ENCODE measurements around the gene KCNA10.

KCNA10 gene

DNA sequence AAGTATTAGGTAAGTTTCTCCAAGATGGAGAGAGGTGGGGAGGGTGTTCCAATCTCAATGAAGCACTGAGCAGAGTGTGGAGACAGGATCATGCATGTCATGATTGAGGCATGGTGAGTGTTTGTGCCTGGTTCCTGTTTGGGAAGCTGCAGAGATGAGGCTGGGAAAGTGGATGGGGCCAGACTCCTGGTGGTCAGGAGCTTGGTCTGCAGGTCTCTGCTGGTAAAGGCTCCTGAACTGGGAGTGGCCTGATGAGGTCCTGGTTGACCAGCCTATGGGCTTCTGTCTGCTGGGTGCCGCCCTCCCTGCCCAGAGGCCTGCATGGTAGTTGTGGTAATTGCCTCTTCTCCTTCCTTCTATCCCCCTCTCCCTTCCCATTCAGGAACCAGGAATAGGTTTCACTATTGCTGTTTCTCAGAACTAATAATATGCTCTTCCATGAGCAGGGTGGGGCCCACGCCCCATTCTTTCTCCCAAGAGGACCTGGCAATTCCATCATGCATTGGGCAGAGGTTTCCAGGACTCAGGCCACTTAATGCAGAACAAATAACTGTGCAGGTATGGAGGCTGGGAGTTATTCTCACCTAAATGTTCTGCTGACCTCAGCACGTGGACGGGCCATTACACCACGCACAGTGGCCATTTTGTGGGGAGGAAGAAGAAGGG, 43.5 kb downstream of the KCNA10 start:
- TF ChIP-seq, protein P1, sequence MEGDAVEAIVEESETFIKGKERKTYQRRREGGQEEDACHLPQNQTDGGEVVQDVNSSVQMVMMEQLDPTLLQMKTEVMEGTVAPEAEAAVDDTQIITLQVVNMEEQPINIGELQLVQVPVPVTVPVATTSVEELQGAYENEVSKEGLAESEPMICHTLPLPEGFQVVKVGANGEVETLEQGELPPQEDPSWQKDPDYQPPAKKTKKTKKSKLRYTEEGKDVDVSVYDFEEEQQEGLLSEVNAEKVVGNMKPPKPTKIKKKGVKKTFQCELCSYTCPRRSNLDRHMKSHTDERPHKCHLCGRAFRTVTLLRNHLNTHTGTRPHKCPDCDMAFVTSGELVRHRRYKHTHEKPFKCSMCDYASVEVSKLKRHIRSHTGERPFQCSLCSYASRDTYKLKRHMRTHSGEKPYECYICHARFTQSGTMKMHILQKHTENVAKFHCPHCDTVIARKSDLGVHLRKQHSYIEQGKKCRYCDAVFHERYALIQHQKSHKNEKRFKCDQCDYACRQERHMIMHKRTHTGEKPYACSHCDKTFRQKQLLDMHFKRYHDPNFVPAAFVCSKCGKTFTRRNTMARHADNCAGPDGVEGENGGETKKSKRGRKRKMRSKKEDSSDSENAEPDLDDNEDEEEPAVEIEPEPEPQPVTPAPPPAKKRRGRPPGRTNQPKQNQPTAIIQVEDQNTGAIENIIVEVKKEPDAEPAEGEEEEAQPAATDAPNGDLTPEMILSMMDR (IDR thresholded peaks at IDR 0.05; ENCODE audit: low read depth, low read length, poor library complexity, severe bottlenecking), result no peak
- TF ChIP-seq EZH2phosphoT487 (IDR thresholded peaks at IDR 0.05; ENCODE audit: borderline replicate concordance, low read length), result no peak
- Histone ChIP-seq H3K4me1 (ENCODE audit: control insufficient read depth, low read length) (no peaks in the 10 kb centered on the region), H3K9me2 (replicated peaks; ENCODE audit: control insufficient read depth, low read length) (no peaks in the 10 kb centered on the region), H3K9me3 (ENCODE audit: control insufficient read depth, insufficient read depth, low read length) (no peaks in the 10 kb centered on the region), H3K27ac (ENCODE audit: low read depth, low read length) (no peak overlapping the region), H3K4me3 (ENCODE audit: low read length) (no peak overlapping the region), H3K79me2 (ENCODE audit: control insufficient read depth, low read length) (no peaks in the 10 kb centered on the region), H3K4me2 (ENCODE audit: low read length) (no peak overlapping the region), H4K20me1 (ENCODE audit: control insufficient read depth, insufficient read depth, low read depth, low read length) (no peaks in the 10 kb centered on the region), H3K36me3 (ENCODE audit: control insufficient read depth, low read length) (no peaks in the 10 kb centered on the region), H3K27me3 (ENCODE audit: control insufficient read depth, low read length) (peaks cover 3% of the 10 kb centered on the region; the same call in 1 of the 2 replicates), H3F3A (ENCODE audit: control insufficient read depth, insufficient read depth) (no peaks in the 10 kb centered on the region)

DNA sequence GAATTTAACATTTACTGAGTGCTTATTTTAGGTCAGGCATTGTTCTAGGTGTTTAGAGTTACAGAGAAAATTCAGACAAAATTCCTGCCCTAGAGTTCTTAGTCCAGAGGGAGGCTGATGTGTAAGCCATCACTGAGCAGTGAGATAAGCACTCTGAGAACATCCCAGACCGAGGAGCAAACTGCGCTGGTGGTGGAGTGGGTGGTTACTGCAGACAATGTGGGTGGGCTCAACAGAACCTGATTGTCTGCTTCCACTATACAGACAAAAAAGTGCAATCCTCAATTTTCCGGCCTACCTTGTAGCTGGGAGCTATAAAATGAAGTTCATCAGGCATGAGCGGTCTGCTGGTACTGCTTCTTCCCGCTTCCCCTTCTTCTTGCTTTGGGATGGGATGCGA, 44.5 kb downstream of the KCNA10 start:
- no peak for TF ChIP-seq EZH2phosphoT487 (IDR thresholded peaks at IDR 0.05; ENCODE audit: borderline replicate concordance, low read length)
- TF ChIP-seq, protein P1 (IDR thresholded peaks at IDR 0.05; ENCODE audit: low read depth, low read length, poor library complexity, severe bottlenecking), result no peak
- no peak overlapping the region for H3K27ac ChIP-seq (ENCODE audit: low read depth, low read length)
- H3K4me3 ChIP-seq (ENCODE audit: low read length), result no peak overlapping the region
- no peaks in the 10 kb centered on the region for H3K36me3 ChIP-seq (ENCODE audit: control insufficient read depth, low read length)
- no peak overlapping the region for H3K4me2 ChIP-seq (ENCODE audit: low read length)
- H3K9me2 ChIP-seq (replicated peaks; ENCODE audit: control insufficient read depth, low read length), result no peaks in the 10 kb centered on the region
- H3F3A ChIP-seq (ENCODE audit: control insufficient read depth, insufficient read depth), result no peaks in the 10 kb centered on the region
- H3K79me2 ChIP-seq (ENCODE audit: control insufficient read depth, low read length), result no peaks in the 10 kb centered on the region
- H3K9me3 ChIP-seq (ENCODE audit: control insufficient read depth, insufficient read depth, low read length), result no peaks in the 10 kb centered on the region
- H4K20me1 ChIP-seq (ENCODE audit: control insufficient read depth, insufficient read depth, low read depth, low read length), result no peaks in the 10 kb centered on the region
- no peaks in the 10 kb centered on the region for H3K4me1 ChIP-seq (ENCODE audit: control insufficient read depth, low read length)
- H3K27me3 ChIP-seq (ENCODE audit: control insufficient read depth, low read length), result peaks cover 3% of the 10 kb centered on the region; the same call in 1 of the 2 replicates

DNA sequence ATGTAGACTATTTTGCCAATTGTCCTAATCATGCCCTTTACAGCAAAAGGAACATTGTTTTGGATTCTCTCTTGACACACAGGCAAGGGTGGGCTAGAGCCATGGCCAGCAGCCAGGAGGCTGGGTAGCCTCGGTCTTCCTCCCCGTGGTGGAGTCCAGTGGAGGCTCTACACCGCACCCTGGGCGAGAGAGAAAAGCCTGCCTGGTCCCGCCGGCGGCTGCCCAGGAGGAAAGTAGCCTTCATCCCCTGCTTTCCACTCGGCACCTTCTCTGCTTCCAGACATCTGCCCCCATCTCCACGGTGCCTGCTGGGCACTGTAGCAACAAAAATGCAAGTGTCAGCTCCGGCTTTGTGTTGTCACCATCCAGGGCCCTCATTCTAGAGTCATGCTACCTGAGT, 46.4 kb downstream of the KCNA10 start:
- no peaks in the 10 kb centered on the region for H3F3A ChIP-seq (ENCODE audit: control insufficient read depth, insufficient read depth)
- no peak overlapping the region for H3K27ac ChIP-seq (ENCODE audit: low read depth, low read length)
- H3K4me3 ChIP-seq (ENCODE audit: low read length), result no peak overlapping the region
- no peaks in the 10 kb centered on the region for H3K9me2 ChIP-seq (replicated peaks; ENCODE audit: control insufficient read depth, low read length)
- no peaks in the 10 kb centered on the region for H4K20me1 ChIP-seq (ENCODE audit: control insufficient read depth, insufficient read depth, low read depth, low read length)
- TF ChIP-seq, protein P1 (IDR thresholded peaks at IDR 0.05; ENCODE audit: low read depth, low read length, poor library complexity, severe bottlenecking), result no peak
- TF ChIP-seq EZH2phosphoT487 (IDR thresholded peaks at IDR 0.05; ENCODE audit: borderline replicate concordance, low read length), result no peak
- H3K4me1 ChIP-seq (ENCODE audit: control insufficient read depth, low read length), result no peaks in the 10 kb centered on the region
- no peaks in the 10 kb centered on the region for H3K36me3 ChIP-seq (ENCODE audit: control insufficient read depth, low read length)
- no peaks in the 10 kb centered on the region for H3K9me3 ChIP-seq (ENCODE audit: control insufficient read depth, insufficient read depth, low read length)
- H3K4me2 ChIP-seq (ENCODE audit: low read length), result no peak overlapping the region
- H3K79me2 ChIP-seq (ENCODE audit: control insufficient read depth, low read length), result no peaks in the 10 kb centered on the region
- H3K27me3 ChIP-seq (ENCODE audit: control insufficient read depth, low read length), result peaks cover 3% of the 10 kb centered on the region; the same call in 1 of the 2 replicates

Measured in DOHH2 (cell line).